ENCODE measurements around the gene ITPK1. TPM values are rescaled to one million over a fixed set of nuclear protein-coding genes. Genes with fewer than 3 reads are reported as not detected.

Gene ITPK1
- total RNA-seq, 1 experiment from 2014 or later: 66.2 TPM

GRCh38 chr14:93045965-93046704 lies 69.6 kb downstream of the ITPK1 start:
- DNase-seq (peak; percentile 53), ATAC-seq (no peak)
- no TSS peak for BruUV-seq (replicated peaks)
- no peak overlapping the region for H3K4me3 ChIP-seq (ENCODE audit: low read length)
- TF ChIP-seq CTCF (conservative IDR thresholded peaks at IDR 0.05; ENCODE audit: low read depth, low read length) (no peak), EZH2 (IDR thresholded peaks at IDR 0.05; ENCODE audit: low read length, unreplicated experiment) (no peak), EZH2phosphoT487 (IDR thresholded peaks at IDR 0.05; ENCODE audit: borderline replicate concordance, low read length) (no peak)
- ChIA-PET CTCF (no interaction called here), POLR2A (ENCODE audit: unreplicated experiment) (no interaction called here)
- peaks cover 39% of the 10 kb centered on the region for H3K79me2 ChIP-seq (ENCODE audit: low read length)
- H3K36me3 ChIP-seq (ENCODE audit: low read depth, low read length): no peaks in the 10 kb centered on the region
- H3K9me2 ChIP-seq (replicated peaks; ENCODE audit: low read length): no peaks in the 10 kb centered on the region
- H3K27ac ChIP-seq (ENCODE audit: low read length): peak overlapping the region; percentile 100
- no peaks in the 10 kb centered on the region for H3K27me3 ChIP-seq (ENCODE audit: low read length)
- H3F3A ChIP-seq (ENCODE audit: low read length, unreplicated experiment): peaks cover 3% of the 10 kb centered on the region
- H3K4me1 ChIP-seq (ENCODE audit: insufficient read depth, low read length): peaks cover 75% of the 10 kb centered on the region
- no peak overlapping the region for H2AFZ ChIP-seq (ENCODE audit: low read length)
- H3K4me2 ChIP-seq (ENCODE audit: low read length): peak overlapping the region; percentile 24
- H3K9ac ChIP-seq (ENCODE audit: low read length): no peak overlapping the region
- H4K20me1 ChIP-seq (ENCODE audit: low read length): no peaks in the 10 kb centered on the region
- no peaks in the 10 kb centered on the region for H3K9me3 ChIP-seq (ENCODE audit: low read length)
- intact Hi-C loops (cut with micrococcal nuclease): no loop called here

DNA sequence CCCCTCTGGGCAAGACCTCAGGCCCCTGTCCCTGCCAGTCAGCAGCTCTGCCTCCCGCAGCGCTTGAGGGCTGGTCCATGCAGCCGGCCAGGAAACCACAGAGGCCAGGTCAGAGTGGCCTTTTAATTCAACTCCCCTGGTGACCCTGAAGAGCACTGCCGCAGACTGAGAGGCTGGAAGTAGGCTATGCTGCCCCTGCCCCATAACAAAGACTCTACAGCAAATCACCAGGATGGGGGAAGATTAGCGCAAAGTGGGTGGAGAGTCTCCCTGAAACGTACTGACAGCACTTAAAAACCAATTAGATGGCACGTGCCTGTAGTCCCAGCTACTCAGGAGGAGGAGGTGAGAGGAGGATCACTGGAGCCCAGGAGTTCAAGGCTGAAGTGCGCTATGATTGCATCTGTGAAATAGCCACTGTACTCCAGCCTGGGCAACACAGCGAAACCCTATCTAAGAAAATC lies 70.5 kb downstream of the ITPK1 start:
- Histone ChIP-seq H3K79me2 (ENCODE audit: low read length) (peaks cover 47% of the 10 kb centered on the region), H3K9ac (ENCODE audit: low read length) (peak overlapping the region; percentile 93; the same call in 1 of the 2 replicates)
- CTCF ChIA-PET: no interaction called here

More for the DNA sequence above, 70.5 kb downstream of the ITPK1 start:
- H2AFZ ChIP-seq (ENCODE audit: low read length): no peak overlapping the region
- DNase-seq: no peak
- H3K9me3 ChIP-seq (ENCODE audit: low read length): no peaks in the 10 kb centered on the region
- TF ChIP-seq CTCF (conservative IDR thresholded peaks at IDR 0.05; ENCODE audit: low read depth, low read length) (no peak), EZH2phosphoT487 (IDR thresholded peaks at IDR 0.05; ENCODE audit: borderline replicate concordance, low read length) (no peak), EZH2 (IDR thresholded peaks at IDR 0.05; ENCODE audit: low read length, unreplicated experiment) (no peak)
- H3K27ac ChIP-seq (ENCODE audit: low read length): peak overlapping the region; percentile 100
- H3K27me3 ChIP-seq (ENCODE audit: low read length): no peaks in the 10 kb centered on the region
- peaks cover 3% of the 10 kb centered on the region for H3F3A ChIP-seq (ENCODE audit: low read length, unreplicated experiment)
- BruUV-seq (replicated peaks): no TSS peak
- POLR2A ChIA-PET (ENCODE audit: unreplicated experiment): no interaction called here
- H3K9me2 ChIP-seq (replicated peaks; ENCODE audit: low read length): no peaks in the 10 kb centered on the region
- H4K20me1 ChIP-seq (ENCODE audit: low read length): no peaks in the 10 kb centered on the region
- H3K4me1 ChIP-seq (ENCODE audit: insufficient read depth, low read length): peaks cover 83% of the 10 kb centered on the region
- intact Hi-C loops (cut with micrococcal nuclease): no loop called here
- ATAC-seq: no peak
- peak overlapping the region; percentile 80 for H3K4me2 ChIP-seq (ENCODE audit: low read length)
- no peak overlapping the region for H3K4me3 ChIP-seq (ENCODE audit: low read length)
- H3K36me3 ChIP-seq (ENCODE audit: low read depth, low read length): no peaks in the 10 kb centered on the region

Data from PC-3 (cell line).